MM.1S (cell line): ENCODE data around the gene CDC45.

Source experiments
- DNase-seq: peaks from one replicate; pipeline ENCODE4 v3.0.0-alpha.2; 2015
- H2AFZ ChIP-seq: fragments of 300-600 bp; sonication (generic); 2 replicates; pipeline ENCODE4 v1.6.0; 2016; ENCODE audit warnings: antibody characterized with exemption, low read length
- H3F3A ChIP-seq: fragments of 300-600 bp; sonication (generic); 2 replicates; pipeline ENCODE4 v1.6.1; 2016; ENCODE audit warnings: mild to moderate bottlenecking, antibody characterized with exemption, low read length, moderate library complexity, mixed read lengths; ENCODE audit not compliant: insufficient read depth
- H3K27ac ChIP-seq: fragments of 300-600 bp; sonication (generic); 2 replicates; pipeline ENCODE4 v1.5.1; 2016; ENCODE audit warnings: mild to moderate bottlenecking, low read length
- H3K27me3 ChIP-seq: fragments of 300-600 bp; sonication (generic); replicated peaks from 2 replicates; pipeline ENCODE4 v1.6.0; 2016; ENCODE audit warnings: low read length; ENCODE audit not compliant: insufficient read depth
- H3K36me3 ChIP-seq: fragments of 300-600 bp; sonication (generic); replicated peaks from 2 replicates; pipeline ENCODE4 v1.6.1; 2016; ENCODE audit warnings: mild to moderate bottlenecking, low read length, mixed read lengths; ENCODE audit not compliant: insufficient read depth
- H3K4me1 ChIP-seq: fragments of 300-600 bp; sonication (generic); 2 replicates; pipeline ENCODE4 v1.6.1; 2016; ENCODE audit warnings: low read length, mixed read lengths
- H3K4me2 ChIP-seq: fragments of 300-600 bp; sonication (generic); 2 replicates; pipeline ENCODE4 v1.6.0; 2016; ENCODE audit warnings: low read depth, low read length
- H3K4me3 ChIP-seq: fragments of 300-600 bp; sonication (generic); 2 replicates; pipeline ENCODE4 v1.5.1; 2016; ENCODE audit warnings: low read length, mixed read lengths
- H3K79me2 ChIP-seq: fragments of 300-600 bp; sonication (generic); 2 replicates; pipeline ENCODE4 v1.6.1; 2016; ENCODE audit warnings: mixed run types, low read length, mixed read lengths
- H3K9ac ChIP-seq: fragments of 300-600 bp; sonication (generic); 2 replicates; pipeline ENCODE4 v1.6.1; 2016; ENCODE audit warnings: low read length, mixed read lengths
- H3K9me2 ChIP-seq: fragments of 300-600 bp; sonication (generic); replicated peaks from 2 replicates; pipeline ENCODE4 v1.6.1; 2016; ENCODE audit warnings: mild to moderate bottlenecking, low read length, mixed read lengths; ENCODE audit not compliant: insufficient read depth
- H3K9me3 ChIP-seq: fragments of 300-600 bp; sonication (generic); replicated peaks from 2 replicates; pipeline ENCODE4 v1.6.1; 2016; ENCODE audit warnings: mild to moderate bottlenecking, low read length, mixed read lengths; ENCODE audit not compliant: insufficient read depth
- H4K20me1 ChIP-seq: fragments of 300-600 bp; sonication (generic); 2 replicates; pipeline ENCODE4 v1.6.1; 2016; ENCODE audit warnings: mild to moderate bottlenecking, low read length, moderate library complexity, mixed read lengths; ENCODE audit not compliant: insufficient read depth
- CTCF ChIP-seq: fragments of 300-600 bp; sonication (generic); IDR thresholded peaks from 2 replicates; pipeline ENCODE4 v1.5.1; 2016; ENCODE audit warnings: antibody characterized with exemption, low read length, mixed read lengths
- EZH2 ChIP-seq: fragments of 300-600 bp; sonication (generic); optimal IDR thresholded peaks from 2 replicates; pipeline ENCODE3; 2017; ENCODE audit warnings: low read depth, mild to moderate bottlenecking, antibody characterized with exemption, low read length, mixed read lengths
- EZH2phosphoT487 ChIP-seq: fragments of 300-600 bp; sonication (generic); IDR thresholded peaks from 2 replicates; pipeline ENCODE4 v1.6.1; 2018; ENCODE audit warnings: antibody characterized with exemption, low read length

Gene CDC45

GRCh38 chr22:19515654-19516377 lies 36.1 kb downstream of the CDC45 start:
- no peak overlapping the region for H3K4me3 ChIP-seq
- no peak overlapping the region for H3K4me2 ChIP-seq
- H3K4me1 ChIP-seq: no peaks in the 10 kb centered on the region
- no peaks in the 10 kb centered on the region for H3K9me3 ChIP-seq
- no peak overlapping the region for H3K9ac ChIP-seq
- H3F3A ChIP-seq: no peaks in the 10 kb centered on the region
- no peaks in the 10 kb centered on the region for H3K27me3 ChIP-seq
- no peaks in the 10 kb centered on the region for H3K79me2 ChIP-seq
- no peak for DNase-seq
- no peaks in the 10 kb centered on the region for H3K36me3 ChIP-seq
- H4K20me1 ChIP-seq: no peaks in the 10 kb centered on the region
- TF ChIP-seq EZH2 (no peak), EZH2phosphoT487 (no peak)
- no peak overlapping the region for H3K27ac ChIP-seq
- no peak overlapping the region for H2AFZ ChIP-seq
- no peaks in the 10 kb centered on the region for H3K9me2 ChIP-seq

GRCh38 chr22:19516378-19517170 lies 36.9 kb downstream of the CDC45 start:
- Histone ChIP-seq H3K79me2 (no peaks in the 10 kb centered on the region), H3K9ac (no peak overlapping the region), H3K9me3 (no peaks in the 10 kb centered on the region), H4K20me1 (no peaks in the 10 kb centered on the region), H2AFZ (no peak overlapping the region), H3K27ac (no peak overlapping the region), H3K27me3 (no peaks in the 10 kb centered on the region), H3K4me3 (no peak overlapping the region), H3F3A (no peaks in the 10 kb centered on the region), H3K9me2 (no peaks in the 10 kb centered on the region), H3K4me2 (no peak overlapping the region), H3K36me3 (no peaks in the 10 kb centered on the region), H3K4me1 (no peaks in the 10 kb centered on the region)
- no peak for TF ChIP-seq EZH2
- TF ChIP-seq CTCF: no peak
- TF ChIP-seq EZH2phosphoT487: no peak
- DNase-seq: no peak

DNA sequence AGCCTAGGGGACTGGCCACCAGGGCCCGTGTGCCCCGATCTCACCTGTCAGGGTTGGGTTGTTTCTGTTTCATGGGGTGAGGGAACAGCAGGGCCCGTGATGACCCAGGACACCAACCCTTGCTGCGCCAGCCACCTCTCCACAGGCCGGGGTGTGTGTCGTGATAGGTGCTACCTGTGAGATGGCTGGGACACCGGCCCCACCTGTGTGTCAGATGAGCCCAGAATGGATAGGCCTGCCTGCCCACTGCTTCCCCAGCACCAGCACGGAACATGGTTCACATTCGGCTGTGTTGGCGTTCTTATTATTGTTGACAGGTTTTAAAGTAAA lies 37.4 kb downstream of the CDC45 start:
- Histone ChIP-seq H3K4me2 (no peak overlapping the region), H3K27me3 (no peaks in the 10 kb centered on the region), H3K4me1 (no peaks in the 10 kb centered on the region), H3F3A (no peaks in the 10 kb centered on the region), H3K9me3 (no peaks in the 10 kb centered on the region), H3K27ac (no peak overlapping the region), H3K9ac (no peak overlapping the region), H3K79me2 (no peaks in the 10 kb centered on the region), H3K9me2 (no peaks in the 10 kb centered on the region), H4K20me1 (no peaks in the 10 kb centered on the region), H3K36me3 (no peaks in the 10 kb centered on the region), H3K4me3 (no peak overlapping the region), H2AFZ (no peak overlapping the region)
- DNase-seq: no peak
- TF ChIP-seq CTCF: no peak
- no peak for TF ChIP-seq EZH2
- no peak for TF ChIP-seq EZH2phosphoT487
